HCT116 (cell line): ENCODE measurements around the gene FAM76B. TPM values are rescaled to one million over a fixed set of nuclear protein-coding genes. Genes with fewer than 3 reads are reported as not detected.

Experiments used
- ATAC-seq: fragments of 200-7000 bp; cut with Tn5 transposase; 2 replicates; pipeline ENCODE4 v1.9.1; 2020; ENCODE audit warnings: mild to moderate bottlenecking, moderate library complexity
- BruUV-seq: library from RNA; stranded (reverse); fragments of 400-500 nt; replicated peaks from 2 replicates; lab custom pipeline; 2021; lab: Mats Ljungman, UMichigan
- CTCF ChIA-PET: fragments of 300-600 bp; sonication (Branson Sonifier 250); formaldehyde crosslinking; loops from one replicate; lab custom pipeline; 2021; ENCODE audit warnings: antibody characterized with exemption; lab: Charles Lee
- POLR2A ChIA-PET: fragments of 300-600, 350-600 bp; sonication (Branson Sonifier 250); formaldehyde crosslinking; loops from one replicate; lab custom pipeline; 2021; ENCODE audit warnings: antibody characterized with exemption; lab: Charles Lee
- RAD21 ChIA-PET, 2 experiments: fragments of 300-600 bp; sonication (Branson Sonifier 250); formaldehyde crosslinking; loops; one replicate each; lab custom pipeline; 2023; ENCODE audit warnings: low total read pairs in 2 of 2; ENCODE audit not compliant: uncharacterized antibody in 2 of 2, unreplicated experiment in 2 of 2, low non-redundant PET in 1 of 2; lab: Charles Lee
- DNase-seq: peaks from one replicate; pipeline ENCODE4 v3.0.0-alpha.2; 2010; ENCODE audit warnings: low read depth, low spot score
- H2AFZ ChIP-seq: fragments of 200-600 bp; shearing (Covaris generic), sonication (generic); 2 replicates; pipeline ENCODE4 v1.6.1; 2017; ENCODE audit warnings: low read depth, mixed run types, mixed read lengths, antibody characterized with exemption, low read length; ENCODE audit not compliant: poor library complexity, severe bottlenecking
- H3K27ac ChIP-seq: 2 replicates; pipeline ENCODE4 v1.5.1; 2012; ENCODE audit warnings: low read depth, low read length
- H3K27me3 ChIP-seq: fragments of 200-600 bp; sonication (generic); 2 replicates; pipeline ENCODE4 v1.6.1; 2016; ENCODE audit warnings: mixed run types, low read length, mixed read lengths; ENCODE audit not compliant: insufficient read depth
- H3K36me3 ChIP-seq, 2 experiments: fragments of 200-500 bp in 1 of 2; fragments of 200-600 bp in 1 of 2; sonication (Bioruptor generic) in 1 of 2; sonication (generic) in 1 of 2; 2 replicates each; pipeline versions ENCODE4 v1.5.1 to v1.6.1; 2014 to 2016; ENCODE audit warnings: low read length in 2 of 2, inconsistent platforms in 1 of 2, mixed read lengths in 1 of 2, mixed run types in 1 of 2; ENCODE audit not compliant: insufficient read depth in 2 of 2, control insufficient read depth in 1 of 2
- H3K4me1 ChIP-seq, 2 experiments: fragments of 200-600 bp in 1 of 2; sonication (generic) in 1 of 2; 2 replicates each; pipeline versions ENCODE4 v1.5.1 to v1.6.1; 2012 to 2017; ENCODE audit warnings: low read length in 2 of 2, inconsistent platforms in 1 of 2, mild to moderate bottlenecking in 1 of 2, mixed read lengths in 1 of 2, mixed run types in 1 of 2, moderate library complexity in 1 of 2; ENCODE audit not compliant: insufficient read depth in 2 of 2, control insufficient read depth in 1 of 2
- H3K4me2 ChIP-seq: fragments of 200-600 bp; sonication (generic); 2 replicates; pipeline ENCODE4 v1.6.1; 2017; ENCODE audit warnings: mixed run types, low read length, mixed read lengths
- H3K4me3 ChIP-seq, 2 experiments: fragments of 200-600 bp in 1 of 2; sonication (generic) in 1 of 2; replicated peaks in 1 of 2; 2 replicates each; pipeline ENCODE4 v1.5.1; 2011 to 2016; ENCODE audit warnings: low read length in 2 of 2, control low read depth in 1 of 2, low read depth in 1 of 2, mild to moderate bottlenecking in 1 of 2, mixed read lengths in 1 of 2, mixed run types in 1 of 2
- H3K79me2 ChIP-seq: fragments of 200-600 bp; sonication (generic); 2 replicates; pipeline ENCODE4 v1.6.1; 2017; ENCODE audit warnings: mild to moderate bottlenecking, mixed run types, low read length, moderate library complexity, mixed read lengths; ENCODE audit not compliant: insufficient read depth
- H3K9ac ChIP-seq: fragments of 200-600 bp; sonication (generic); 2 replicates; pipeline ENCODE4 v1.6.1; 2016; ENCODE audit warnings: low read length, mixed read lengths
- H3K9me2 ChIP-seq: fragments of 200-600 bp; sonication (generic), shearing (Covaris generic); 2 replicates; pipeline ENCODE4 v1.6.1; 2017; ENCODE audit warnings: mixed run types, mild to moderate bottlenecking, moderate library complexity; ENCODE audit not compliant: insufficient read depth
- H3K9me3 ChIP-seq, 2 experiments: fragments of 200-500 bp in 1 of 2; fragments of 200-600 bp in 1 of 2; sonication (Bioruptor generic) in 1 of 2; sonication (generic) in 1 of 2; 2 replicates each; pipeline ENCODE4 v1.6.1; 2014 to 2017; ENCODE audit warnings: low read length in 2 of 2, mixed read lengths in 2 of 2, inconsistent platforms in 1 of 2, low read depth in 1 of 2, mild to moderate bottlenecking in 1 of 2, mixed run types in 1 of 2, moderate library complexity in 1 of 2; ENCODE audit not compliant: control insufficient read depth in 1 of 2, insufficient read depth in 1 of 2
- H4K20me1 ChIP-seq: fragments of 200-600 bp; sonication (generic), shearing (Covaris generic); 2 replicates; pipeline ENCODE4 v1.6.1; 2017; ENCODE audit warnings: mixed run types, mild to moderate bottlenecking, moderate library complexity; ENCODE audit not compliant: insufficient read depth
- ATF3 ChIP-seq: IDR thresholded peaks from 2 replicates; pipeline ENCODE4 v1.6.1; 2012
- CEBPB ChIP-seq: IDR thresholded peaks from 2 replicates; pipeline ENCODE4 v1.6.1; 2012; ENCODE audit warnings: low read depth
- CTCF ChIP-seq, 3 experiments: fragments of 200-600 bp in 1 of 3; sonication (generic) in 1 of 3; IDR thresholded peaks in 2 of 3; conservative IDR thresholded peaks in 1 of 3; 2 replicates each; pipeline ENCODE4 v1.5.1; 2012 to 2017; ENCODE audit warnings: low read depth in 2 of 3, low read length in 2 of 3, antibody characterized with exemption in 1 of 3, borderline replicate concordance in 1 of 3, control low read depth in 1 of 3, mild to moderate bottlenecking in 1 of 3, mixed read lengths in 1 of 3, mixed run types in 1 of 3, moderate library complexity in 1 of 3; ENCODE audit not compliant: insufficient read depth in 1 of 3
- EGR1 ChIP-seq: IDR thresholded peaks from 2 replicates; pipeline ENCODE4 v1.6.1; 2012; ENCODE audit warnings: low read depth
- ELF1 ChIP-seq: IDR thresholded peaks from 2 replicates; pipeline ENCODE4 v1.6.1; 2012; ENCODE audit warnings: low read depth, borderline replicate concordance
- EZH2 ChIP-seq: fragments of 200-600 bp; sonication (generic); IDR thresholded peaks from 2 replicates; pipeline ENCODE4 v1.6.1; 2017; ENCODE audit warnings: antibody characterized with exemption, mixed run types
- FOSL1 ChIP-seq: IDR thresholded peaks from 2 replicates; pipeline ENCODE4 v1.6.1; 2012; ENCODE audit warnings: low read depth
- POLR2AphosphoS5 ChIP-seq: IDR thresholded peaks from 2 replicates; pipeline ENCODE4 v1.6.1; 2011; ENCODE audit warnings: mild to moderate bottlenecking, low read depth, low read length, moderate library complexity
- RAD21 ChIP-seq: IDR thresholded peaks from 2 replicates; pipeline ENCODE4 v1.6.1; 2012; ENCODE audit warnings: low read depth, mild to moderate bottlenecking
- SIN3A ChIP-seq: IDR thresholded peaks from 2 replicates; pipeline ENCODE4 v1.6.1; 2012; ENCODE audit warnings: low read depth
- YY1 ChIP-seq: IDR thresholded peaks from 2 replicates; pipeline ENCODE4 v1.6.1; 2011; ENCODE audit warnings: low read length, low read depth, moderate library complexity, mild to moderate bottlenecking; ENCODE audit not compliant: insufficient replicate concordance; ENCODE audit errors: extremely low read depth
- ZBTB33 ChIP-seq: IDR thresholded peaks from 2 replicates; pipeline ENCODE4 v1.6.1; 2011; ENCODE audit warnings: mild to moderate bottlenecking, low read length, moderate library complexity; ENCODE audit not compliant: insufficient replicate concordance; ENCODE audit errors: extremely low read depth
- ZFX ChIP-seq: fragments of 450-650 bp; IDR thresholded peaks from 2 replicates; pipeline ENCODE4 v1.6.1; 2017
- ZNF274 ChIP-seq: fragments of 200-500 bp; sonication (Bioruptor generic); IDR thresholded peaks from 2 replicates; pipeline ENCODE4 v1.6.1; 2014; ENCODE audit warnings: mild to moderate bottlenecking, low read depth, low read length, inconsistent platforms
- intact Hi-C: fragments of 100-400 bp; cut with micrococcal nuclease; formaldehyde crosslinking; loops from 2 replicates; pipeline ENCODE4 v1.10.0; 2022
- total RNA-seq: library from RNA; stranded (reverse); gene quantifications from one replicate; pipeline ENCODE4 v1.2.1, GENCODE V29; 2021; ENCODE audit not compliant: unreplicated experiment
- TF ChIP-seq, protein P1 (sequence below): IDR thresholded peaks from 2 replicates; pipeline ENCODE4 v1.6.1; 2012

Gene FAM76B
- total RNA-seq, 1 experiment from 2014 or later: 27.5 TPM

DNA sequence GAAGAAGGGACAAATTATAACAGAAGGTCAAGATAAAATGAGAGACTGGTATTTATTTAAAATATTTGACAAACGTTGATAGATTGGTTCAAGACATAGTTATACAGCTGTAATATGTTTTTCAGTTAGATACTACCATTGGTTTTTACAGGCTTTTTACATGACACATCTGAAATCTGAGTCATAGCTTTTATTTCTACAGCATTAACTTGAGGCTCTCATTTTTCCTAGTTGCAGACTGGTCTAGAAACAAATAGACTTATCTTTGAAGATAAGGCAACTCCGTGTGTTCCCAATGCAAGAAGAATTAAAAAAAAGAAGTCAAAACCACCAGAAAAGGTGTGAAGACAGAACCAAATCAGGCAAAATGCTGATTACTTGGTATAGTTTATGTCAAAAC is 32.1 kb upstream of the FAM76B start (continued):
- no peak for TF ChIP-seq ZBTB33
- no peak for TF ChIP-seq POLR2AphosphoS5
- no peak for TF ChIP-seq FOSL1
- no peak for TF ChIP-seq EZH2
- TF ChIP-seq, protein P1, sequence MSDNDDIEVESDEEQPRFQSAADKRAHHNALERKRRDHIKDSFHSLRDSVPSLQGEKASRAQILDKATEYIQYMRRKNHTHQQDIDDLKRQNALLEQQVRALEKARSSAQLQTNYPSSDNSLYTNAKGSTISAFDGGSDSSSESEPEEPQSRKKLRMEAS: no peak
- no peak for TF ChIP-seq ELF1

DNA sequence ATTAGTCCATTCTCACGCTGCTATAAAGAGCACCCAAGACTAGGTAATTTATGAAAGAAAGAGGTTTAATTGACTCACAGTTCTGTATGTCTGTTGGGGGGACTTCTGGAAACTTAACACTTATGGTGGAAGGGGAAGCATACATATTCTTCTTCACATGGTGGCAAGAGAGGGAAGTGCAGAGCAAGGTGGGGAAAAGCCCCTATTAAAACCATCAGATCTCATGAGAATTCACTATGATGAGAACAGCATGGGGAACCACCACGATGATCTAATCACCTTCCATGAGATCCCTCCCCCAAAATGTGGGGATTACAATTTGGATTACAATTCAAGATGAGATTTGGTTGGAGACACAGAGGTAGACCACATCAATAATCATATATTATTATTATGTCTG is 26.5 kb upstream of the FAM76B start:
- Histone ChIP-seq H3K27me3 (no peaks in the 10 kb centered on the region), H4K20me1 (no peaks in the 10 kb centered on the region), H3K9me3 (no peaks in the 10 kb centered on the region), H3K36me3 (peaks cover 0 to 2% of the 10 kb centered on the region in 2 experiments; a peak in 2 of 4 replicates), H3K9me2 (no peaks in the 10 kb centered on the region), H3K9ac (no peak overlapping the region), H3K4me3 (no peak overlapping the region), H3K4me2 (no peak overlapping the region), H3K4me1 (no peaks in the 10 kb centered on the region), H2AFZ (no peak overlapping the region), H3K79me2 (no peaks in the 10 kb centered on the region), H3K27ac (no peak overlapping the region)
- DNase-seq: no peak
- ChIA-PET POLR2A (no interaction called here), CTCF (no interaction called here), RAD21 (no interaction called here)
- TF ChIP-seq CEBPB: no peak
- TF ChIP-seq RAD21: no peak
- TF ChIP-seq ELF1: no peak
- no peak for TF ChIP-seq EGR1
- TF ChIP-seq, protein P1: no peak
- TF ChIP-seq CTCF (IDR thresholded peaks at IDR 0.05 in 2 of 3, conservative IDR thresholded peaks at IDR 0.05 in 1 of 3; ENCODE audit: borderline replicate concordance in 1 of 3, insufficient read depth in 1 of 3, low read depth in 2 of 3, low read length in 2 of 3): no peak
- TF ChIP-seq ZNF274: no peak
- no peak for TF ChIP-seq ATF3
- TF ChIP-seq ZBTB33: no peak
- TF ChIP-seq ZFX: no peak
- TF ChIP-seq YY1: no peak
- TF ChIP-seq SIN3A: no peak
- no TSS peak for BruUV-seq
- ATAC-seq: no peak
- intact Hi-C loops: no loop called here
